ENCODE data around the gene XRN1. TPM values are rescaled to one million over a fixed set of nuclear protein-coding genes. Genes with fewer than 3 reads are reported as not detected.

XRN1 gene
- total RNA-seq, 1 donor from 2014 or later = 33.5 TPM

DNA sequence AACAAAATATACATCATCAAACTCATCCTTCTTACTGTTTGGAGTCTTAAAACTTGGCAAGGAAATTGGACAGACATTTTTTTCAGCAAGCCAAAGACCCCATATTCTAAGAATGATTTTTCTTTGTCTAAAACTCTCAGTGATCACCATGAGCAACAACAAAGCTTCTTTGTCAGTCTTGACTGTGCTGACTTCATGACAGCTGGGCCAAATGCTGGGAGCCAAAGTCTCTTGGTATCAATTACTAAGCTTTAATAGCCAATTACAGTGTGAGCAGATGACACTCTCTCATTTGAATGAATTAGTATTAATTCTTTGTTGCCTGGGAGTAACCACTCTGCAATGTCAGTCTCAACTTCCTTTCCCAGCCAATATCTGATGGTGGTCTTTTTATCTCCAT, 174.3 kb downstream of the XRN1 start:
- no peak for DNase-seq (ENCODE audit: low read depth in 2 of 2)

GRCh38 chr3:142272200-142272891, 175.5 kb downstream of the XRN1 start:
- no peak for DNase-seq (ENCODE audit: low read depth in 2 of 2)

DNA sequence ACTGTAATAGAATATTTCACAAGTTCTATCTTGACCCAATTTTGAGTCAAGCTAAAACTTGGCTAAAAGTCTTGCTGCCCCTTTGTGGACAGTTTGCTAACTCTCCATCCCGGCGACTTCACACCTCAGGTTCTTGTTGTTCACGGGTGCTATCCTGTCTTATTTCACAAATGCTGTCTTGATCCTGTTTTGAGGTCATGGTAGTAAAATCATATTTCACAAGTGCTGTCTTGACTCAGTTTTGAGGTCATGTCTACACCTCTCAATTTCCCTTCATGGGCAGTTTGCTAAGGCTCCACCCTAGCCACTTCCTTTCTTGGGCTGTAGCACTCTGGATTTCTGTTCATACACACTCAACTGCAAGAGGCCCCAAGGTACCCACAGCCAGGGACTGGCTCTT, 177.4 kb downstream of the XRN1 start:
- DNase-seq (ENCODE audit: low read depth in 2 of 2) = no peak

GRCh38 chr3:142269767-142270166, 178.1 kb downstream of the XRN1 start:
- no peak for DNase-seq (ENCODE audit: low read depth in 2 of 2)

DNA sequence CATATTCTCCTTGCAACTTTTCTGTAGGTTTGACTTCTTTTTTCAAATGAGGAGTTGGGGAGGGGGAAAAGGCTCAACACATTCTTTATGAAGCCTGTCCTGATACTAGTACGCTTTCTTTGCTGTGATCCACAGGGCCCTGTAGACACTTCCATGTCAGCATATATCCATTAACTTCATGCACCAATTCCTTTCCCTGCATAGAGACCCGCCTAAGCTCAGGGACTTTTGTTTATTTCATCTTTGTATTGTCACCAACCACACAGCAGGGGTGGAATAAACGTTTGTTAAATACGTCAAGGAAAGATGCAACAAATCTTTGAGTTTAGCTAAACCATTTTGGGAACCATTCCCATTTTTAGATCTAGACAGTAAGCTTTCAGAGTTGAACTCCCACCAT, 179.4 kb downstream of the XRN1 start:
- DNase-seq (ENCODE audit: low read depth in 2 of 2) = no peak

DNA sequence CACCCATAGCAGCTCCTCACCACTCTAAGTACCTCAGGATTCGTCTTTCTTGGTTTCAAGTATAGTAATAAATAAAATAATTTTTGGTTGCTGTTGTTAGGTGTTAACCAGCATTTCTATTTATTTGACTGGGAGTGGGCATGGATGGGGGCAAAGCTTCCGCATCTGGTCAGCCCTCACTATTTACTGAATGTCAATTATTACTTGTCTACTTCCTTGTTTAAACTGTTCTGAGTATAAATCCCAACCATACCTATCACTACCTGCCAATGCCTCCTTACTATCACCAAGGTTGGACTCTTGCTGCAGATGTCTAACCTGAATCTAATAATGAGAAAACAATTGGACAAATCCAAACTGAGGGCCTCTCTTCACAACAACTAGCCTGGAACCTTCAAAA, 180.6 kb downstream of the XRN1 start:
- no peak for DNase-seq (ENCODE audit: low read depth in 2 of 2)

DNA sequence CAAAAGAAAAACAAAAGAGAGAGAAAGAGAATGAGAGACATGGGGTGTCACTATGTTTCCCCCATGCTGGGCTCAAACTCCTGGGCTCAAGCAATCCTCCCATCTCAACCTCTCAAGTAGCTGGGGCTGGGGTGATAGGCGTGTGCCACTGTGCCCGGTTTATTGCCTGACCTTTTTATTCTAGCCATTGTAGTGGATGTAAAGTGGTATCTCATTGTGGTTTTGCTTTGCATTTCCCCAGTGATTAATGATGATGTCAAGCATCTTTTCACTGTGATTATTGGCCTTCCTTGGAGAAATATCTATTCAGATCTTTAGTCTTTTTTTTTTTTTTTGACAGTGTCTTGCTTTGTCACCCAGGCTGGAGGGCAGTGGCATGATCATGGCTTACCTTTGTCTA, 184.7 kb downstream of the XRN1 start:
- DNase-seq (ENCODE audit: low read depth in 2 of 2) = no peak

DNA sequence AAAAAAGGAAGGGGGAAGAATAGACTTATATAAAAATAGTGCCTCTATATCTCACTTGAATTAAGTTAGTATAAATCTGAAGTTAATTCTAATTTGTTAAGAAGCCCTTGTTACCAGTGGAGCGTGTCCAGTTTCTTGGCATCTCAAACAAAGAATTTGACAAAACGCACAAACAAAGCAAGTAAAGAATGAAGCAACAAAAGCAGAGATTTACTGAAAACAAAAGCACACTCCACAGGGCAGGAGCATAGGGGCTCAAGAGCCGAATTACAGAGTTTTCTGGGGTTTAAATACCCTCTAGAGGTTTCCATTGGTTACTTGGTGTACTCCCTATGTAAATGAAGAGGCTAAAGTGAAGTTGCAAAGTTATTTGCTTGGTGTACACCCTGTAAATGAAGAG, 188.5 kb downstream of the XRN1 start:
- DNase-seq (ENCODE audit: low read depth in 2 of 2) = no peak

DNA sequence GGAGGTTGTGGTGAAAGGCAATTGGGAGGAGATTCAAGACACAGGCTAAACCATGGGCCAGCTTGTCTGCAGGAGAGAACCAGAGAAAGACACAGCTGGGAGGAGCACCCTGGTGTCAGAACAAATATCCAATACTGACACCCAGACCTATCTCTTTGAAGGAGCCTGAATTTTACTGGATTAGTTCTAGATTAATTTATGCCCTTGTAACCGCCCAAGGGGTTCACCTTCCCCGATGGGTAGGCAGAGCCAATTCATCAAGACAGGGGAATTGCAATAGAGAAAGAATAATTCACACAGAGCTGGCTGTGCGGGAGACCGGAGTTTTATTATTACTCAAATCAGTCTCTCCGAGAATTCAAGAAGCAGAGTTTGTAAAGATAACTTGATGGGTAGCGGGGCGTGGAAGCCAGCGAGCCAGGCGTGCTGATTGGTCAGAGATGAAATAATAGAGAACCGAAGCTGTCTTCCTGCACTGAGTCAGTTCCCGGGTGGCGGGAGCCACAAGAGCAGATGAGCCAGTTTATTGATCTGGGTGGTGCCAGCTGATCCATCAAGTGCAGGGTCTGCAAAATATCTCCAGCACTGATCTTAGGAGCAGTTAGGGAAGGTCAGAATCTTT, 191.0 kb downstream of the XRN1 start:
- DNase-seq (ENCODE audit: low read depth in 2 of 2) = no peak

Other genes starting within 250 kb of the XRN1 start
- 4.1 and 4.8 TPM in 2 replicates for gene GK5, start 222.5 kb downstream of the XRN1 start, total RNA-seq
- gene ATR, start 130.7 kb upstream of the XRN1 start, total RNA-seq = 16.7 and 20.6 TPM in 2 replicates
- 0.38 and 1.2 TPM in 2 replicates for gene PLS1, start 148.4 kb upstream of the XRN1 start, total RNA-seq